ENCODE results near the gene SMG6.
"Not testable (repeated sequence)": the region's sequence is repeated elsewhere in the genome, so short reads cannot be mapped to it uniquely, and the experiment has no call there.

Gene SMG6

DNA sequence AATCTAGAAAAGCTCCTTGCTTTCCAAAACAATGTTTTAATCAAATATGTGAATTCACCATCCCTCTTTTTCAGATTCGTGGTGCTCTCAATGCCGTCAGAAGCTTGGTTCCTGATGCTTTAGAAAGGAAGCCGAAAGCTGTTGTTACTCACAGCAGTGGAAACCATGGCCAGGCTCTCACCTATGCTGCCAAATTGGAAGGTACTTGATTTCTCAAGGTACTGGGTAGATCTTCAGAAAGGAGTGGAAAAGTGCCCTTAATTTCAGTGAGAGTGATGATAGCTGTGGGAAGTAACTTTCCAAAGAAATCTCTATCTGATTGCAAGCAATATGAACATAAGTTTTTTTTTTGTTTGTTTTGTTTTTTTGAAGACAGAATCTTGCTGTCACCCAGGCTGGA lies 14.2 kb upstream of the SMG6 start:
- H3K9me3 ChIP-seq, result no peaks in the 10 kb centered on the region
- peaks cover 0 to 6% (median 0%) of the 10 kb centered on the region in 4 donors for H3K4me1 ChIP-seq
- TF ChIP-seq, protein P1, sequence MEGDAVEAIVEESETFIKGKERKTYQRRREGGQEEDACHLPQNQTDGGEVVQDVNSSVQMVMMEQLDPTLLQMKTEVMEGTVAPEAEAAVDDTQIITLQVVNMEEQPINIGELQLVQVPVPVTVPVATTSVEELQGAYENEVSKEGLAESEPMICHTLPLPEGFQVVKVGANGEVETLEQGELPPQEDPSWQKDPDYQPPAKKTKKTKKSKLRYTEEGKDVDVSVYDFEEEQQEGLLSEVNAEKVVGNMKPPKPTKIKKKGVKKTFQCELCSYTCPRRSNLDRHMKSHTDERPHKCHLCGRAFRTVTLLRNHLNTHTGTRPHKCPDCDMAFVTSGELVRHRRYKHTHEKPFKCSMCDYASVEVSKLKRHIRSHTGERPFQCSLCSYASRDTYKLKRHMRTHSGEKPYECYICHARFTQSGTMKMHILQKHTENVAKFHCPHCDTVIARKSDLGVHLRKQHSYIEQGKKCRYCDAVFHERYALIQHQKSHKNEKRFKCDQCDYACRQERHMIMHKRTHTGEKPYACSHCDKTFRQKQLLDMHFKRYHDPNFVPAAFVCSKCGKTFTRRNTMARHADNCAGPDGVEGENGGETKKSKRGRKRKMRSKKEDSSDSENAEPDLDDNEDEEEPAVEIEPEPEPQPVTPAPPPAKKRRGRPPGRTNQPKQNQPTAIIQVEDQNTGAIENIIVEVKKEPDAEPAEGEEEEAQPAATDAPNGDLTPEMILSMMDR (IDR thresholded peaks at IDR 0.05), result no peak
- no peaks in the 10 kb centered on the region for H3K27me3 ChIP-seq
- H3K4me3 ChIP-seq, result no peak overlapping the region
- DNase-seq, result no peak
- H3K36me3 ChIP-seq, result peaks cover 14 to 30% (median 26%) of the 10 kb centered on the region in 3 donors
- no peak overlapping the region for H3K27ac ChIP-seq
- intact Hi-C loops (cut with DNase I; ENCODE audit: low total_unique reads), result no loop called here

DNA sequence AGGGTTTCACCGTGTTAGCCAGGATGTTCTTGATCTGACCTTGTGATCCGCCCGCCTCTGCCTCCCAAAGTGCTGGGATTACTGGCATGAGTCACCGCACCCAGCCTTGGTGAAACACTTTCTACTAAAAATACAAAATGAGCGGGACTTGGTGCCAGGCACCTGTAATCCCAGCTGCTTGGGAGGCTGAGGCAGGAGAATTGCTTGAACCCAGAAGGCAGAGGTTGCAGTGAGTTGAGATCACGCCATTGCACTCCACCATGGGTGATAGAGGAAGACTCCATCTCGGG lies 13.3 kb upstream of the SMG6 start:
- H3K4me3 ChIP-seq; H3K27ac ChIP-seq; H3K9me3 ChIP-seq; H3K27me3 ChIP-seq; DNase-seq; intact Hi-C loops (cut with DNase I; ENCODE audit: low total_unique reads): not testable (repeated sequence)
- Histone ChIP-seq H3K36me3 (peaks cover 10 to 21% (median 17%) of the 10 kb centered on the region in 3 donors), H3K4me1 (peaks cover 0 to 15% (median 0%) of the 10 kb centered on the region in 4 donors)

DNA sequence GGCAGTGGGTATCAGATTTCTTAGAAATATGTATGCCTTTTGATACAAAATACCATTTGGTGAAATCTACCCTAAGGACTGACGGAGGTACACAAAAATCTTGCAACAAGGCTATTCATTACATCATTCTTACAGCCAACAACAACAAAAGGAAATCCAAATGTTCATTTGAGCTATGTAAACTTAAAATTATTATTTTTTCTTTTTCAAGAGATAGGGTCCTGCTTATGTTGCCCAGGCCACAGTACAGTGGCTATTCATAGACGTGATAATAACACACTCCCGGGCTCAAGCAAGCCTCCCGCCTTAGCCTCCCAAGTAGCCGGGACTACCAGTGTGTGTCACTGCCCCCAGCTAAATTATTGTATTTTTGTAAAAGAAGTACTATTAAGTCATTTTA lies 9.2 kb upstream of the SMG6 start:
- TF ChIP-seq, protein P1 (IDR thresholded peaks at IDR 0.05), result no peak
- DNase-seq, result peak in 1 of 2 donors; percentile 30
- Histone ChIP-seq H3K27ac (peak overlapping the region; percentile 57 to 61), H3K9me3 (no peaks in the 10 kb centered on the region), H3K36me3 (no peaks in the 10 kb centered on the region), H3K4me1 (peaks cover 0 to 19% (median 0%) of the 10 kb centered on the region in 4 donors), H3K4me3 (no peak overlapping the region), H3K27me3 (no peaks in the 10 kb centered on the region)
- intact Hi-C loops (cut with DNase I; ENCODE audit: low total_unique reads), result no loop called here

DNA sequence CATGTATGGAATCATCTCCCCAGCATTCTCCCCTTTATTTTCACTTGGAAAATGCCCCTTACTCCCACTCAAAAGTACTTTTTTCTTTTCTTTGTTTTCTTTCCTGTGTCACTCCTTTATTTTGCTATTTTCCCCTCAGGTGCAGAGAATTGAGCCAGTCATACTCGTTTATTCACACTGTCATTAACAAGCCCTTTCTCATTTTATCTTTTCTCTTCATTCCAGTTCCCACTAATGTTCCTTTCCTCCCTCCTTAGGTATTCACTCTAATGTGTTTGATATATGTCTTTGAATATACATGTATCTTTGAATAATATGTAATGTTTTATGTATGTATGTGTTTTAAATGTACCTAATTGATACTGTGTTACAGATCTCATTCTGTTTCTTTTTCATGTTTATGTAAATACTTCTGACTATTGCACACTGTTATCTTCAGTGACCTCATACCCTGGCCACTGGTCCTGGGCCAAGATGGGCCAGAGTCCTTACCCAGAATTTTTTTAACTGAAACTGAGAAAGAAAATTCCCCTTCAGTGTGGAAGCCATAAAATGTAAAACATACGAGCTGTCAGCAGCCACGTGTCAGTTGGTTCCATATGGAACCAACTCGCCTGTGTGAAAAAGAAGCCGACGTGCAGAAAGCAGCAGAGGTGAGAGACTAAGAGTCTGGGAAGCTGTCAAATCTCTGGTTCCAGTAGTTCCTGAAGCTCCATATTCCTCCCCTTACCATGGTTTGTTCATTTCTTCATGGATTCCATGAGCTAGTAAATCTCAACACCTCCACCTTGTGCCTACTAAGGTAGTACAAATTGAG lies 6.0 kb upstream of the SMG6 start:
- no peaks in the 10 kb centered on the region for H3K27me3 ChIP-seq
- H3K9me3 ChIP-seq, result no peaks in the 10 kb centered on the region
- no peak for DNase-seq
- peak overlapping the region; percentile 6 to 18 for H3K27ac ChIP-seq
- TF ChIP-seq, protein P1 (IDR thresholded peaks at IDR 0.05), result no peak
- H3K36me3 ChIP-seq, result no peaks in the 10 kb centered on the region
- intact Hi-C loops (cut with DNase I; ENCODE audit: low total_unique reads), result no loop called here
- peaks cover 0 to 20% (median under 1%) of the 10 kb centered on the region in 4 donors for H3K4me1 ChIP-seq
- no peak overlapping the region for H3K4me3 ChIP-seq

DNA sequence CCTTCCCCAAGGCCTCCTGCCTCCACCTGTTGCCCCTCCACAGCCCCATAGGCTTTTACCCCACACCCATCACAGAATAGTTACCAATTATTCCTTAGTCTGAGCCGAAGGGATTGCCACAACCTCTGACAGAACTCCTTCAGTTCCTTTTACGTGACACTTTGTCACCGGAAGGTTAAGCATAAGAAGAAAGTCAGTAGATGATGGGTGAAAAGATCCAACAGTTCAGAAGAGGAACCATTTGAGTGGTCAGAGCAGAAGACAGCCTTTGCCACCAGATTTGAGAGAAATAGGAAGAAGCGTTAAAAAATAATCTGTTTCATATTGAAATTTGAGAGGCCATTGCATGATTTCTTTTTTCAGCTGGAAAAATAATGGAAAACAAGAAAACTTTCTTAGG lies 1.3 kb upstream of the SMG6 start:
- no peak overlapping the region for H3K4me3 ChIP-seq
- intact Hi-C loops (cut with DNase I; ENCODE audit: low total_unique reads), result no loop called here
- TF ChIP-seq, protein P1 (IDR thresholded peaks at IDR 0.05), result no peak
- peaks cover 0 to 34% (median 16%) of the 10 kb centered on the region in 4 donors for H3K4me1 ChIP-seq
- no peak overlapping the region for H3K27ac ChIP-seq
- peaks cover under 1 to 6% (median 6%) of the 10 kb centered on the region in 3 donors for H3K36me3 ChIP-seq
- H3K27me3 ChIP-seq, result no peaks in the 10 kb centered on the region
- H3K9me3 ChIP-seq, result no peaks in the 10 kb centered on the region
- no peak for DNase-seq

DNA sequence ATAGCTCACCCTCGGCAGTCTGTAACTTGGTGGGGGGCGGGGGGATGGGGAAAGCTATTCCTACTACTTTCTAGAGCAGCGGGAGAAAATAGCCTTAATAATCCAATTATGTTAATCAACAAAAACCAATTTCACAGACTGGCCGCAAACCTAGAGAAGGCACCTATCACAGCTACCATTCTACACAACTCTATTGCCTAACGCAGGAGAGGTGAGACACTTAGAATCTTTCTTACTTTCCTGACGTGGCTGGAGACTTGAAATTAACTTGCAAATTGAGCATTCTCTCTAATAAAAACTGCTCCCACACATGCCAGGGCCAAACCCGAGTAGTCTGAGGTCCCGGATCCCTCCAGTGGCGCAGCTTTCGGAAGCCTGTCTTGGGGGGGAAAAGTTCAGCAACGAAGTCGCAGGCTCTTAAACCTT lies 794 bp downstream of the SMG6 start:
- TF ChIP-seq, protein P1 (IDR thresholded peaks at IDR 0.05), result no peak
- Histone ChIP-seq H3K9me3 (no peaks in the 10 kb centered on the region), H3K27me3 (no peaks in the 10 kb centered on the region), H3K4me3 (peak overlapping the region; percentile 68 to 83), H3K27ac (peak overlapping the region; percentile 74 to 87), H3K4me1 (peaks cover 0 to 30% (median 16%) of the 10 kb centered on the region in 4 donors), H3K36me3 (peaks cover 15 to 20% (median 18%) of the 10 kb centered on the region in 3 donors)
- no peak for DNase-seq
- intact Hi-C loops (cut with DNase I; ENCODE audit: low total_unique reads), result no loop called here
